HepG2 (cell line): ENCODE measurements around the gene SCG2. TPM values are rescaled to one million over a fixed set of nuclear protein-coding genes. Genes with fewer than 3 reads are reported as not detected.

ENCODE experiments used
- ATAC-seq: fragments of 200-7000 bp; cut with Tn5 transposase; 3 replicates; pipeline ENCODE4 v1.9.1; 2020; ENCODE audit warnings: mild to moderate bottlenecking, moderate library complexity
- BruUV-seq: library from RNA; stranded (reverse); fragments of 400-500 nt; replicated peaks from 2 replicates; lab custom pipeline; 2021; lab: Mats Ljungman, UMichigan
- CTCF ChIA-PET: fragments of 300-600 bp; formaldehyde crosslinking; extraction: SDS; loops from one replicate; lab custom pipeline; 2021; ENCODE audit warnings: low total read pairs, inconsistent platforms, low intra/inter-chr PET ratio; lab: Yijun Ruan, JAX
- POLR2A ChIA-PET: fragments of 350-600 bp; sonication (Branson Sonifier 250); formaldehyde crosslinking; loops from one replicate; lab custom pipeline; 2020; ENCODE audit warnings: antibody characterized with exemption, inconsistent platforms; lab: Yijun Ruan, JAX
- DNase-seq: peaks from one replicate; pipeline ENCODE4 v3.0.0-alpha.2; 2015; ENCODE audit warnings: low spot score
- FAIRE-seq: peaks from 3 replicates; lab custom pipeline; 2011; peaks lifted over from hg19 to GRCh38; lab: Jason Lieb, UNC
- H2AFZ ChIP-seq: one replicate; pipeline ENCODE4 v1.6.1; 2011; ENCODE audit warnings: low read length, inconsistent platforms
- H3K27ac ChIP-seq: fragments of 300-600 bp; 3 replicates; pipeline ENCODE4 v1.8.0; 2011; ENCODE audit warnings: mixed run types, mild to moderate bottlenecking, mixed read lengths, low read length, inconsistent platforms; ENCODE audit not compliant: insufficient read depth; ENCODE audit errors: extremely low read length
- H3K27me3 ChIP-seq, 2 experiments: fragments of 200-600 bp in 1 of 2; 2 replicates in 1 of 2; 3 replicates in 1 of 2; pipeline versions ENCODE4 v1.6.0 to v1.8.0; 2011; ENCODE audit warnings: low read length in 2 of 2, mild to moderate bottlenecking in 2 of 2, moderate library complexity in 2 of 2, inconsistent platforms in 1 of 2; ENCODE audit not compliant: insufficient read depth in 2 of 2, control insufficient read depth in 1 of 2
- H3K36me3 ChIP-seq, 2 experiments: fragments of 200-600 bp in 1 of 2; replicated peaks in 1 of 2; 2 replicates in 1 of 2; 3 replicates in 1 of 2; pipeline versions ENCODE4 v1.5.1 to v1.8.0; 2011; ENCODE audit warnings: low read length in 2 of 2, inconsistent platforms in 1 of 2; ENCODE audit not compliant: insufficient read depth in 2 of 2, control insufficient read depth in 1 of 2
- H3K4me1 ChIP-seq: 2 replicates; pipeline ENCODE4 v1.5.1; 2012; ENCODE audit warnings: low read length, inconsistent platforms; ENCODE audit not compliant: insufficient read depth
- H3K4me2 ChIP-seq: 2 replicates; pipeline ENCODE4 v1.6.0; 2011; ENCODE audit warnings: low read depth, low read length, inconsistent platforms
- H3K4me3 ChIP-seq, 3 experiments: fragments of 200-600 bp in 1 of 3; sonication (generic), shearing (Covaris generic) in 1 of 3; replicated peaks in 1 of 3; 2 replicates each; pipeline ENCODE4 v1.5.1; 2011 to 2016; ENCODE audit warnings: low read length in 3 of 3, inconsistent platforms in 2 of 3, low read depth in 2 of 3, mild to moderate bottlenecking in 2 of 3, control low read depth in 1 of 3, mixed read lengths in 1 of 3; ENCODE audit not compliant: insufficient read depth in 1 of 3
- H3K79me2 ChIP-seq: one replicate; pipeline ENCODE4 v1.6.1; 2011; ENCODE audit warnings: low read length, inconsistent platforms; ENCODE audit not compliant: insufficient read depth
- H3K9ac ChIP-seq: 2 replicates; pipeline ENCODE4 v1.6.0; 2011; ENCODE audit warnings: mild to moderate bottlenecking, low read depth, low read length, inconsistent platforms; ENCODE audit not compliant: insufficient read depth
- H3K9me3 ChIP-seq: 2 replicates; pipeline ENCODE4 v1.5.1; 2012; ENCODE audit warnings: mild to moderate bottlenecking, low read length
- H4K20me1 ChIP-seq: 2 replicates; pipeline ENCODE4 v1.6.0; 2011; ENCODE audit warnings: inconsistent platforms, mild to moderate bottlenecking, low read length, moderate library complexity; ENCODE audit not compliant: insufficient read depth
- AKAP8 ChIP-seq: sonication (generic); formaldehyde crosslinking; IDR thresholded peaks from 2 replicates; pipeline ENCODE4 v1.5.1; 2020; ENCODE audit warnings: mild to moderate bottlenecking, missing genetic modification reagents
- CAMTA2 ChIP-seq: sonication (generic); formaldehyde crosslinking; IDR thresholded peaks from 2 replicates; pipeline ENCODE4 v1.4.0; 2020; ENCODE audit warnings: mild to moderate bottlenecking, missing genetic modification reagents, borderline replicate concordance
- ELF3 ChIP-seq: IDR thresholded peaks from 2 replicates; pipeline ENCODE4 v1.6.1; 2016; ENCODE audit warnings: missing genetic modification reagents, missing compliant biosample characterization
- KDM4B ChIP-seq: sonication (generic); formaldehyde crosslinking; IDR thresholded peaks from 2 replicates; pipeline ENCODE4 v1.4.0; 2020; ENCODE audit warnings: missing genetic modification reagents
- MYNN ChIP-seq: sonication (generic); formaldehyde crosslinking; IDR thresholded peaks from 2 replicates; pipeline ENCODE4 v1.4.0; 2020; ENCODE audit warnings: mild to moderate bottlenecking, low read depth, missing genetic modification reagents
- NR2C2 ChIP-seq: sonication (generic); formaldehyde crosslinking; IDR thresholded peaks from 2 replicates; pipeline ENCODE4 v1.4.0; 2020; ENCODE audit warnings: missing genetic modification reagents, mild to moderate bottlenecking, moderate library complexity, borderline replicate concordance
- PBX2 ChIP-seq: IDR thresholded peaks from 2 replicates; pipeline ENCODE4 v1.6.1; 2016; ENCODE audit warnings: control low read depth
- POLR2AphosphoS5 ChIP-seq: IDR thresholded peaks from 2 replicates; pipeline ENCODE4 v1.6.1; 2012; ENCODE audit warnings: low read depth, low read length
- PREB ChIP-seq: sonication (generic); formaldehyde crosslinking; IDR thresholded peaks from 2 replicates; pipeline ENCODE4 v1.4.0; 2020; ENCODE audit warnings: missing genetic modification reagents
- SRSF1 ChIP-seq: fragments of 200-400 bp; formaldehyde crosslinking; optimal IDR thresholded peaks from 2 replicates; pipeline ENCODE3; 2017; ENCODE audit warnings: mild to moderate bottlenecking, low read depth, low read length, moderate library complexity
- ZNF768 ChIP-seq: sonication (generic); formaldehyde crosslinking; IDR thresholded peaks from 2 replicates; pipeline ENCODE4 v1.4.0; 2020; ENCODE audit warnings: missing genetic modification reagents
- WGBS: methylation state at CpG from one replicate; pipeline ENCODE4 v1.1.6; 2017; ENCODE audit warnings: low lambda C conversion rate; 5-methylcytosine and 5-hydroxymethylcytosine counted together
- in situ Hi-C: cut with HindIII; loops from 2 replicates; pipeline ENCODE4 v1.10.0; 2017; ENCODE audit warnings: low pct_unique_long_range_greater_than_20kb; ENCODE audit not compliant: extremely low pct_ligation_motif_present
- intact Hi-C: fragments of 100-400 bp; cut with micrococcal nuclease; formaldehyde crosslinking; loops from one replicate; pipeline ENCODE4 v1.10.0; 2022; ENCODE audit not compliant: unreplicated experiment
- polyA plus RNA-seq, 8 experiments: library from polyadenylated mRNA; depleted of rRNA in 3 of 8; stranded (reverse) in 7 of 8; unstranded in 1 of 8; fragments of >200 nt; fragmentation: Illumina TruSeq in 4 of 8; extraction: Trizol in 4 of 8; gene quantifications; 2 replicates each; pipeline versions ENCODE4 v1.2.1 to v1.2.3, GENCODE V29; 2011 to 2016; ENCODE audit warnings: low read depth in 4 of 8, missing spikeins in 1 of 8, mixed read lengths in 1 of 8; ENCODE audit not compliant: insufficient read depth in 1 of 8
- total RNA-seq, 5 experiments: library from RNA; depleted of rRNA; stranded (reverse); fragments of >200 nt; fragmentation: Illumina TruSeq; extraction: Trizol; gene quantifications; 2 replicates each; pipeline ENCODE4 v1.2.3, GENCODE V29; 2016; ENCODE audit warnings: low read depth in 1 of 5

The SCG2 gene
- total and polyA plus RNA-seq, 2 of the 13 experiments (the other 11 are each of a cell fraction or from before 2014, with no cell fraction given): not detected

- TF ChIP-seq KDM4B (CRISPR knock-in tag) (no peak), AKAP8 (CRISPR knock-in tag) (no peak), NR2C2 (CRISPR knock-in tag) (no peak), POLR2AphosphoS5 (no peak)
These were observed 19.7 kb upstream of the SCG2 start (continued) for GRCh38 chr2:223621901-223622300.

- POLR2A ChIA-PET: no interaction called here
- H3K4me2 ChIP-seq: no peak overlapping the region
- CTCF ChIA-PET: no interaction called here
- TF ChIP-seq PBX2 (CRISPR knock-in tag): no peak
- no peak for TF ChIP-seq SRSF1
- no peak for TF ChIP-seq ELF3 (CRISPR knock-in tag)
- no peak for TF ChIP-seq ZNF768
- no peak for TF ChIP-seq MYNN (CRISPR knock-in tag)
- TF ChIP-seq PREB: no peak
- no peak for TF ChIP-seq CAMTA2 (CRISPR knock-in tag)
- no peak overlapping the region for H3K9ac ChIP-seq
- no peaks in the 10 kb centered on the region for H3K79me2 ChIP-seq
- H3K27me3 ChIP-seq: peaks cover 0 to 5% of the 10 kb centered on the region in 2 experiments; a peak in 1 of 5 replicates
- FAIRE-seq: no peak
- intact Hi-C loops: no loop called here
- DNase-seq: no peak
- no peak overlapping the region for H3K27ac ChIP-seq
- in situ Hi-C loops: no loop called here
- H3K36me3 ChIP-seq: no peaks in the 10 kb centered on the region
- ATAC-seq: no peak
- H2AFZ ChIP-seq: no peak overlapping the region
- no peak overlapping the region for H3K4me3 ChIP-seq
- no TSS peak for BruUV-seq
- 7% methylated on average over 7 of the region's 7 CpGs for WGBS
- no peaks in the 10 kb centered on the region for H3K4me1 ChIP-seq
- no peaks in the 10 kb centered on the region for H4K20me1 ChIP-seq
- no peaks in the 10 kb centered on the region for H3K9me3 ChIP-seq
These were observed 17.4 kb upstream of the SCG2 start for GRCh38 chr2:223619486-223620129.
